Measurements from ENCODE around the gene CTSL.
"Not testable (repeated sequence)": the region's sequence is repeated elsewhere in the genome, so short reads cannot be mapped to it uniquely, and the experiment has no call there.

The CTSL gene

DNA sequence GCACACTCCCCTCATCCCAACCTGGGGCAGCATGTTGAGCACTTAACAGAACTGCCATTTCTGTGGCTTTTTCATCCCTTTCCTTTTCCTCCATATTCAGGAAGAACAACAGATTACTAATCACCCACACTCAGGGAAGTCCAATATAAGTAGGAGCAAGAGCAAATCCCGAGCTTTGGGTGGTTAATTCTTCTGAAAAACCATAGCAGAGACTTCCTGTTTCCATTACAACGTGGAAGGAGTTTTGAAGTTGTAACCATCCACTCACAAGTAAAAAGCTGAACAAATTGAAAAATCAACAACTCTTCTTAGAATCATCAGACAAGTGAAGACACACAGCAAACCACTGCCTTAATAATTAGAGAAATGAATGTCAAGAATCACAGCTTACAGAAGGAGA, 8.2 kb downstream of the CTSL start:
- H3K4me1 ChIP-seq (ENCODE audit: control insufficient read depth, insufficient read depth, low read length) = no peaks in the 10 kb centered on the region
- H3K4me3 ChIP-seq (ENCODE audit: low read length) = no peak overlapping the region
- H3K27me3 ChIP-seq (ENCODE audit: control insufficient read depth, insufficient read depth, low read length) = no peaks in the 10 kb centered on the region
- no peak overlapping the region for H3K9ac ChIP-seq (ENCODE audit: low read length)
- no peak overlapping the region for H3K27ac ChIP-seq (ENCODE audit: low read depth, low read length)
- H3K36me3 ChIP-seq (ENCODE audit: control insufficient read depth, insufficient read depth, low read length) = peaks cover 4% of the 10 kb centered on the region

DNA sequence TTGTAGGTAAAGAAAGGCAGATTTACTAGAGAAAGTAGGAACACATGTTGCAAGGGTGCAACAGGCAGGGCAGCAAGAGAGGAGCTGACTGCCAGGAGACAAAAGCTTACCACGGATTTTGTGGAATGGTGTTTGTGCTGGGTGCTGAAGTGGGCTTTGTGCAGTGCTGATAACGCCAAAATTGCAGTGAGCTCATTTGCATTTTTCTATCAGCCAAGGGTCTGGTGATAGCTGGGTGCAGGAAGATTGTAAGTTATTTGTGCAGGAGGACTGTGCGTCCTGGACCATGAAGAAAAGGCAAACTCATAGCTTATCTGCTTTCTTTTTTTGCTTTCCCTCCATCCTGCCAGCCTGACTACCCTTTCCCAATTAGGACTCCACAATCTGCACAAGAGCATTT, 13.6 kb downstream of the CTSL start:
- Histone ChIP-seq H3K9ac (ENCODE audit: low read length) (no peak overlapping the region), H3K27me3 (ENCODE audit: control insufficient read depth, insufficient read depth, low read length) (no peaks in the 10 kb centered on the region), H3K4me1 (ENCODE audit: control insufficient read depth, insufficient read depth, low read length) (no peaks in the 10 kb centered on the region), H3K27ac (ENCODE audit: low read depth, low read length) (no peak overlapping the region), H3K4me3 (ENCODE audit: low read length) (no peak overlapping the region), H3K36me3 (ENCODE audit: control insufficient read depth, insufficient read depth, low read length) (no peaks in the 10 kb centered on the region)

- Histone ChIP-seq H3K4me1 (ENCODE audit: control insufficient read depth, insufficient read depth, low read length) (no peaks in the 10 kb centered on the region), H3K27ac (ENCODE audit: low read depth, low read length) (no peak overlapping the region), H3K4me3 (ENCODE audit: low read length) (no peak overlapping the region), H3K9ac (ENCODE audit: low read length) (no peak overlapping the region), H3K36me3 (ENCODE audit: control insufficient read depth, insufficient read depth, low read length) (no peaks in the 10 kb centered on the region), H3K27me3 (ENCODE audit: control insufficient read depth, insufficient read depth, low read length) (no peaks in the 10 kb centered on the region)
Observed at GRCh38 chr9:87740209-87740608, 14.3 kb downstream of the CTSL start.

- Histone ChIP-seq H3K27ac (ENCODE audit: low read depth, low read length) (no peak overlapping the region), H3K36me3 (ENCODE audit: control insufficient read depth, insufficient read depth, low read length) (no peaks in the 10 kb centered on the region), H3K27me3 (ENCODE audit: control insufficient read depth, insufficient read depth, low read length) (no peaks in the 10 kb centered on the region), H3K4me3 (ENCODE audit: low read length) (no peak overlapping the region), H3K9ac (ENCODE audit: low read length) (no peak overlapping the region), H3K4me1 (ENCODE audit: control insufficient read depth, insufficient read depth, low read length) (no peaks in the 10 kb centered on the region)
Observed at GRCh38 chr9:87741326-87741725, 15.4 kb downstream of the CTSL start.

GRCh38 chr9:87741891-87742290, 16.0 kb downstream of the CTSL start:
- Histone ChIP-seq H3K27ac (ENCODE audit: low read depth, low read length) (no peak overlapping the region), H3K36me3 (ENCODE audit: control insufficient read depth, insufficient read depth, low read length) (no peaks in the 10 kb centered on the region), H3K9ac (ENCODE audit: low read length) (no peak overlapping the region), H3K4me3 (ENCODE audit: low read length) (no peak overlapping the region), H3K27me3 (ENCODE audit: control insufficient read depth, insufficient read depth, low read length) (no peaks in the 10 kb centered on the region), H3K4me1 (ENCODE audit: control insufficient read depth, insufficient read depth, low read length) (no peaks in the 10 kb centered on the region)

- H3K27me3 ChIP-seq (ENCODE audit: control insufficient read depth, insufficient read depth, low read length) = no peaks in the 10 kb centered on the region
- no peak overlapping the region for H3K9ac ChIP-seq (ENCODE audit: low read length)
- no peaks in the 10 kb centered on the region for H3K36me3 ChIP-seq (ENCODE audit: control insufficient read depth, insufficient read depth, low read length)
- no peak overlapping the region for H3K27ac ChIP-seq (ENCODE audit: low read depth, low read length)
- H3K4me3 ChIP-seq (ENCODE audit: low read length) = no peak overlapping the region
- H3K4me1 ChIP-seq (ENCODE audit: control insufficient read depth, insufficient read depth, low read length) = no peaks in the 10 kb centered on the region
Observed at GRCh38 chr9:87742813-87743428, 17.0 kb downstream of the CTSL start.

DNA sequence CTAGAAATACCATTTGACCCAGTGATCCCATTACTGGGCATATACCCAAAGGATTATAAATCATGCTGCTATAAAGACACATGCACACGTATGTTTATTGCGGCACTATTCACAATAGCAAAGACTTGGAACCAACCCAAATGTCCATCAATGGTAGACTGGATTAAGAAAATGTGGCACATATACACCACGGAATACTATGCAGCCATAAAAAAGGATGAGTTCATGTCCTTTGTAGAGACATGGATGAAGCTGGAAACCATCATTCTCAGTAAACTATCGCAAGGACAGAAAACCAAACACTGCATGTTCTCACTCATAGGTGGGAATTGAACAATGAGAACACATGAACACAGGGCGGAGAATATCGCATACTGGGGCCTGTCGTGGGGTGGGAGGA, 18.3 kb downstream of the CTSL start:
- H3K4me3 ChIP-seq (ENCODE audit: low read length); H3K9ac ChIP-seq (ENCODE audit: low read length); H3K27me3 ChIP-seq (ENCODE audit: control insufficient read depth, insufficient read depth, low read length); H3K4me1 ChIP-seq (ENCODE audit: control insufficient read depth, insufficient read depth, low read length); H3K27ac ChIP-seq (ENCODE audit: low read depth, low read length); H3K36me3 ChIP-seq (ENCODE audit: control insufficient read depth, insufficient read depth, low read length): not testable (repeated sequence)

- Histone ChIP-seq H3K36me3 (ENCODE audit: control insufficient read depth, insufficient read depth, low read length) (no peaks in the 10 kb centered on the region), H3K9ac (ENCODE audit: low read length) (no peak overlapping the region), H3K4me1 (ENCODE audit: control insufficient read depth, insufficient read depth, low read length) (no peaks in the 10 kb centered on the region), H3K27me3 (ENCODE audit: control insufficient read depth, insufficient read depth, low read length) (no peaks in the 10 kb centered on the region), H3K27ac (ENCODE audit: low read depth, low read length) (no peak overlapping the region), H3K4me3 (ENCODE audit: low read length) (no peak overlapping the region)
Observed at GRCh38 chr9:87746186-87746585, 20.3 kb downstream of the CTSL start.

DNA sequence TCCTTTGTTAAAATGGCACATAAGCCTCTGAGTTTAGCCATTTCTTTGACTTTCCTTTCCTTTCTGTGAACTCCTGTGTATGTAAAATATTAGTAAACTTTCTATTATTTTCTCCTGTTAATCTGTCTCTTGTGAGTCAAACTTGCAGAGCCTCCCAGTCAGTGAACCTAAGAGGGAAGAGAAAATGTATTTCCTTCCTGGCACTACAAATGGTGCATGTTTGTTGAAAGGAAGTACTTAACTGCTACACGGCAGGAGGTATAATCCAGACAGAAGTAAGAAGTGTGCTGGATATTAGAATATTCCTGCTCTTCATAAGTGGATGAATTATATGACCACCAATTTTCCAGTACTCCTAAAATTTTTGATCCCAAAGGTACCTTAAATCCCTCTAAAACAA, 23.0 kb downstream of the CTSL start:
- Histone ChIP-seq H3K9ac (ENCODE audit: low read length) (no peak overlapping the region), H3K27me3 (ENCODE audit: control insufficient read depth, insufficient read depth, low read length) (no peaks in the 10 kb centered on the region), H3K36me3 (ENCODE audit: control insufficient read depth, insufficient read depth, low read length) (no peaks in the 10 kb centered on the region), H3K4me1 (ENCODE audit: control insufficient read depth, insufficient read depth, low read length) (no peaks in the 10 kb centered on the region), H3K4me3 (ENCODE audit: low read length) (no peak overlapping the region), H3K27ac (ENCODE audit: low read depth, low read length) (no peak overlapping the region)

- Histone ChIP-seq H3K4me1 (ENCODE audit: control insufficient read depth, insufficient read depth, low read length) (no peaks in the 10 kb centered on the region), H3K27ac (ENCODE audit: low read depth, low read length) (no peak overlapping the region), H3K4me3 (ENCODE audit: low read length) (no peak overlapping the region), H3K27me3 (ENCODE audit: control insufficient read depth, insufficient read depth, low read length) (no peaks in the 10 kb centered on the region), H3K36me3 (ENCODE audit: control insufficient read depth, insufficient read depth, low read length) (no peaks in the 10 kb centered on the region), H3K9ac (ENCODE audit: low read length) (no peak overlapping the region)
Observed at GRCh38 chr9:87749335-87750035, 23.6 kb downstream of the CTSL start.

- no peaks in the 10 kb centered on the region for H3K4me1 ChIP-seq (ENCODE audit: control insufficient read depth, insufficient read depth, low read length)
- H3K36me3 ChIP-seq (ENCODE audit: control insufficient read depth, insufficient read depth, low read length) = no peaks in the 10 kb centered on the region
- H3K27me3 ChIP-seq (ENCODE audit: control insufficient read depth, insufficient read depth, low read length) = no peaks in the 10 kb centered on the region
- H3K9ac ChIP-seq (ENCODE audit: low read length) = no peak overlapping the region
- H3K27ac ChIP-seq (ENCODE audit: low read depth, low read length) = no peak overlapping the region
- no peak overlapping the region for H3K4me3 ChIP-seq (ENCODE audit: low read length)
Observed at GRCh38 chr9:87750726-87751125, 24.8 kb downstream of the CTSL start.

DNA sequence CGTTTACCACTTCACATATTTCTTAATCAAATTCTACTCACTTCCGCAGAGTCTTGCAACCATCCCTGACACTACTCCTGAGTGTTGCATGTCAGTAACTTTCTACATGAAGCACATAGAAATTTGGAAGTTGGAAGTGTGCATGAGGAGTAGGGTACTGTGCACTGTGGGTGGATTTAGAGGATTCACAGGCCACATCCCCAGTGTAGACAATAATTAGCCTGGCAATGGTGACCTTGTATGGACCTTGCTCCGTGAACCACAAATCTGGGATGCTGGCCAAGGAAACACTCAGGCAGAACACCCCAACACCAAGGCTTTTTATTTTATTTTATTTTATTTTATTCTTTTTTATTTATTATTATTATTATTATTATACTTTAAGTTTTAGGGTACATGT, 25.5 kb downstream of the CTSL start:
- Histone ChIP-seq H3K4me3 (ENCODE audit: low read length) (no peak overlapping the region), H3K27me3 (ENCODE audit: control insufficient read depth, insufficient read depth, low read length) (no peaks in the 10 kb centered on the region), H3K27ac (ENCODE audit: low read depth, low read length) (no peak overlapping the region), H3K9ac (ENCODE audit: low read length) (no peak overlapping the region), H3K4me1 (ENCODE audit: control insufficient read depth, insufficient read depth, low read length) (no peaks in the 10 kb centered on the region), H3K36me3 (ENCODE audit: control insufficient read depth, insufficient read depth, low read length) (no peaks in the 10 kb centered on the region)

DNA sequence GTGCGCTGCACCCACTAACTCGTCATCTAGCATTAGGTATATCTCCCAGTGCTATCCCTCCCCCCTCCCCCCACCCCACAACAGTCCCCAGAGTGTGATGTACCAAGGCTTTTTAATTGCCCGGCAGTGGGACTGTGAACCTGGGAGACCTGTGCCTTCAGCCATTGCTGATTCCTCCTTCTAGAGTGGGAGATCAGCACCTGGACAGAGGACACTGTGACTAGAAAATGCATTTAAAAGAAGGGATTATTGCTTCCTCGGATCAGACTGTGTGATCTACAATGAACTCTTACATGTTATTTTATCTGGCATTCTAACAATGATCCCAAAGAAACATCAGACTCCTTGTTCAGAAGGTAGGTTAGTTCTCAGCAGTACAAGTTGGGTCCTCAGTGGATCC, 25.9 kb downstream of the CTSL start:
- no peak overlapping the region for H3K4me3 ChIP-seq (ENCODE audit: low read length)
- no peaks in the 10 kb centered on the region for H3K4me1 ChIP-seq (ENCODE audit: control insufficient read depth, insufficient read depth, low read length)
- H3K9ac ChIP-seq (ENCODE audit: low read length) = no peak overlapping the region
- no peaks in the 10 kb centered on the region for H3K36me3 ChIP-seq (ENCODE audit: control insufficient read depth, insufficient read depth, low read length)
- no peak overlapping the region for H3K27ac ChIP-seq (ENCODE audit: low read depth, low read length)
- H3K27me3 ChIP-seq (ENCODE audit: control insufficient read depth, insufficient read depth, low read length) = no peaks in the 10 kb centered on the region
